Measurements from ENCODE around the gene IFIT3.
"Not testable (repeated sequence)": the region's sequence is repeated elsewhere in the genome, so short reads cannot be mapped to it uniquely, and the experiment has no call there.

The IFIT3 gene

GRCh38 chr10:89327803-89328441 is at the start of gene IFIT3:
IFIT3 (plus strand) TSS chr10:89327997; CDS start chr10:89328074, 77 bp downstream.
- no peak for DNase-seq (ENCODE audit: low read depth, low spot score)

- no peak for DNase-seq (ENCODE audit: low read depth, low spot score)
Measured at GRCh38 chr10:89278034-89278535, 49.7 kb upstream of the IFIT3 start.

GRCh38 chr10:89278900-89279392 is 48.9 kb upstream of the IFIT3 start:
- no peak for DNase-seq (ENCODE audit: low read depth, low spot score)

- DNase-seq (ENCODE audit: low read depth, low spot score): no peak
Measured at GRCh38 chr10:89279421-89279869, 48.4 kb upstream of the IFIT3 start.

GRCh38 chr10:89280508-89280907 is 47.3 kb upstream of the IFIT3 start:
- no peak for DNase-seq (ENCODE audit: low read depth, low spot score)

GRCh38 chr10:89281606-89282395 is 46.0 kb upstream of the IFIT3 start:
- DNase-seq (ENCODE audit: low read depth, low spot score): no peak

GRCh38 chr10:89283025-89283935 is 44.5 kb upstream of the IFIT3 start:
- DNase-seq (ENCODE audit: low read depth, low spot score): no peak

GRCh38 chr10:89283936-89284475 is 43.8 kb upstream of the IFIT3 start:
- DNase-seq (ENCODE audit: low read depth, low spot score): no peak

- not testable (repeated sequence) for DNase-seq (ENCODE audit: low read depth, low spot score)
Measured at GRCh38 chr10:89284711-89285110, 43.1 kb upstream of the IFIT3 start.

GRCh38 chr10:89285303-89285702 is 42.5 kb upstream of the IFIT3 start:
- not testable (repeated sequence) for DNase-seq (ENCODE audit: low read depth, low spot score)

- no peak for DNase-seq (ENCODE audit: low read depth, low spot score)
Measured at GRCh38 chr10:89294721-89295239, 33.0 kb upstream of the IFIT3 start.

GRCh38 chr10:89295597-89295996 is 32.2 kb upstream of the IFIT3 start:
- DNase-seq (ENCODE audit: low read depth, low spot score): no peak

- DNase-seq (ENCODE audit: low read depth, low spot score): no peak
Measured at GRCh38 chr10:89296220-89296648, 31.6 kb upstream of the IFIT3 start.

GRCh38 chr10:89297356-89297755 is 30.4 kb upstream of the IFIT3 start:
- no peak for DNase-seq (ENCODE audit: low read depth, low spot score)

- DNase-seq (ENCODE audit: low read depth, low spot score): no peak
Measured at GRCh38 chr10:89297791-89298190, 30.0 kb upstream of the IFIT3 start.

- DNase-seq (ENCODE audit: low read depth, low spot score): no peak
Measured at GRCh38 chr10:89299031-89299430, 28.8 kb upstream of the IFIT3 start.

- no peak for DNase-seq (ENCODE audit: low read depth, low spot score)
Measured at GRCh38 chr10:89301232-89301631, 26.6 kb upstream of the IFIT3 start.

- DNase-seq (ENCODE audit: low read depth, low spot score): no peak
Measured at GRCh38 chr10:89301721-89302445, 25.9 kb upstream of the IFIT3 start, which contains the start of gene IFIT2. IFIT2 (plus strand) TSS chr10:89302046; CDS start chr10:89302124, 78 bp downstream.

- no peak for DNase-seq (ENCODE audit: low read depth, low spot score)
Measured at GRCh38 chr10:89302625-89303024, 25.2 kb upstream of the IFIT3 start.

GRCh38 chr10:89303161-89303560 is 24.6 kb upstream of the IFIT3 start:
- no peak for DNase-seq (ENCODE audit: low read depth, low spot score)
